Omental fat pad (tissue), 4 donors: Measurements from ENCODE around the gene CDV3. TPM values are rescaled to one million over a fixed set of nuclear protein-coding genes. Genes with fewer than 3 reads are reported as not detected.
"Not testable (repeated sequence)": the region's sequence is repeated elsewhere in the genome, so short reads cannot be mapped to it uniquely, and the experiment has no call there.

Experiments
- ATAC-seq: fragments of 150-250 bp; one replicate; pipeline ENCODE4 v1.9.1; 2016; ENCODE audit warnings: mild to moderate bottlenecking, moderate library complexity; ENCODE audit not compliant: low FRiP score
- DNase-seq: peaks from one replicate; pipeline ENCODE4 v3.0.0-alpha.2; 2019; ENCODE audit warnings: low spot score
- CTCF ChIP-seq, 3 donors: fragments of 450-650 bp; IDR thresholded peaks; one replicate each; pipeline ENCODE4 v1.5.1; 2016 to 2017; ENCODE audit warnings: antibody characterized with exemption in 3 of 3, mild to moderate bottlenecking in 3 of 3, moderate library complexity in 2 of 3
- total RNA-seq, 4 donors: library from RNA; depleted of rRNA; stranded (reverse); fragments of >200 nt; gene quantifications; one replicate each; pipeline ENCODE4 v1.1.0, GENCODE V29; 2016

Gene CDV3
- total RNA-seq, 4 donors from 2014 or later: 103 to 290 (median 213) TPM

- ATAC-seq: peak; percentile 77
- TF ChIP-seq CTCF (IDR thresholded peaks at IDR 0.05): no peak
- no peak for DNase-seq
These were observed 25.4 kb upstream of the CDV3 start for GRCh38 chr3:133548090-133548489.

DNA sequence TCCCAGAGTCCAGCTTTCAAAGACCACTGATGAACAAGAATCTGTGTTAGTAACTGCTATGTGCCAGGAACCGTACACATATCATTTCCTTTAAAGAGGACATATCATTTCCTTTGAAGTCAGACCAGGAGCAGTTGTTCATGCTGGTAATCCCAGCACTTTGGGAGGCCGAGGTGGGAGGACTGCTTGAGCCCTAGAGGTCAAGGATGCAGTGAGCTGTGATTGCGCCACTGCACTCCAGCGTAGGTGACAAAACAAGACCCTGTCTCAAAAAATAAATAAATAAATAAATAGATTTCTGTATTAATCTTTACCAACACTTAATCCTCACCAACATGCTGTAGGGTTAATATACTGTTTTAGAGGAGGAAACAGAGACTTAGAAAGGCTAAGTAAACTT is 23.9 kb upstream of the CDV3 start:
- TF ChIP-seq CTCF (IDR thresholded peaks at IDR 0.05): no peak
- no peak for ATAC-seq
- DNase-seq: no peak

DNA sequence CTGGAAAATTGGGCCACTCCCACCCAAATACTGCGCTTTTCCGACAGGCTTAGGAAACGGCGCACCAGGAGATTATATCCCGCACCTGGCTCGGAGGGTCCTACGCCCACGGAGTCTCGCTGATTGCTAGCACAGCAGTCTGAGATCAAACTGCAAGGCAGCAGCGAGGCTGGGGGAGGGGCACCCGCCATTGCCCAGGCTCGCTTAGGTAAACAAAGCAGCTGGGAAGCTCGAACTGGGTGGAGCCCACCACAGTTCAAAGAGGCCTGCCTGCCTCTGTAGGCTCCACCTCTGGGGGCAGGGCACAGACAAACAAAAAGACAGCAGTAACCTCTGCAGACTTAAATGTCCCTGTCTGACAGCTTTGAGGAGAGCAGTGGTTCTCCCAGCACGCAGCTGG is 21.9 kb upstream of the CDV3 start:
- DNase-seq, ATAC-seq: not testable (repeated sequence)

DNA sequence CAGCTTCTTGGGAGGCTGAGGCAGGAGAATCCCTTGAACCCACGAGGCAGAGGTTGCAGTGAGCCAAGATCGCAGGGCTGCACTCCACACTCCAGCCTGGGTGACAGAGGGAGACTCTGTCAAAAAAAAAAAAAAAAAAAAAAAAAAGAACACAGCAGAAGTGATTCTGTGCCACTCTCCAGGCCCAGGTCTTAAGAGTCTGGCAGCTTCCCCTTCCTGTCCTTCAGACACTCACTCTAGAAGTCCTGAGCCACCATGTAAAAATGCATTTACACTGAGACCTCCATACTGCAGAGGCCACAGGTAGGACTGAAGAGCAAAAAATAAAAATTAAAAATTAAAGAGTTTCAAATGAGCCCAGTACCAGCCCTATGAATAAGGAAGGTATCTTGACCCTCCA is 11.8 kb upstream of the CDV3 start:
- ATAC-seq: peak; percentile 34
- DNase-seq: no peak
- TF ChIP-seq CTCF (IDR thresholded peaks at IDR 0.05): no peak

DNA sequence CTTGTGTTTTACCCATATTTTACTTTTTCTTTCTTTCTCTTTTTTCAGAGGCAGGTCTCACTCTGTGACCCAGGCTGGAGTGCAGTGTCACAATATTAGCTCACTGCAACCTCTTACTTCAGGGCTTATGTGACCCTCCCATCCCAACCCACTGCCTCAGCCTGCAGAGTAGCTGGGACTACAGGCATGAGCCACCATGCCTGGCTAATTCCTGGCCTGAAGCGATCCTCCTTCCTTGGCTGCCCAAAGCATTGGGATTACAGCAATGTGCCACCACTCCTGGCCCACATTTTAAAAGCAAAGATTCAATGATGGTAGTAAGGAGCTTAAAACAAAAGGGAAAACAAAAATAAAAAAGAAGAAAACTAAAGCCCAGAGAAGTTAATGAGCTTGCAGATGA is 11.1 kb upstream of the CDV3 start:
- DNase-seq (no peak), ATAC-seq (no peak)
- no peak for TF ChIP-seq CTCF (IDR thresholded peaks at IDR 0.05)

GRCh38 chr3:133563186-133563591 is 10.3 kb upstream of the CDV3 start:
- no peak for DNase-seq
- TF ChIP-seq CTCF (IDR thresholded peaks at IDR 0.05): no peak
- ATAC-seq: no peak

DNA sequence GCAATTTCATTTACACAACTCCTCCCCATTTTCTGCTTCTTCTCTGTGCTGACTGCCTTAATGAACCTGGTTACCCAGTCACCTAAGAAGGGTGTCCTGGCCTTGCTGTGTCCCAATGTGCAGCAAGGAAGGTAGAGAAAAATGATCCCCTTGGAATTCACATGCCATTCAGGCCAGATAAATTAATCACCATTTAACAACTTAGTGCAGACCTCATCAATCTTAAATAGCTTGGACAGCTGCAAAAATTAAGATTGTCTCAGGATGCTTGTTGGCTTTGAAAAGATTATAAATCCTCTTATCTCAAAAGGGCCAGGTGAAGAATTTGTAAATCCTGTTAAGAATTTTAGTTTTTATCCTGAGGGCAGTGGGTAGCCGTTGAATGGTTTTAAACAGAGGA is 9.7 kb upstream of the CDV3 start:
- ATAC-seq (no peak), DNase-seq (no peak)
- no peak for TF ChIP-seq CTCF (IDR thresholded peaks at IDR 0.05)
